SKM-1 treated with dmso at 0.1 percent for 144 hours (cell line): ENCODE measurements around the gene PTBP1.

Experiments
- DNase-seq: peaks from one replicate; lab custom pipeline; 2025; ENCODE audit not compliant: unreplicated experiment; lab: John Stamatoyannopoulos, UW

Gene PTBP1

GRCh38 chr19:796692-797527 lies at the start of gene PTBP1:
PTBP1 (plus strand) TSS chr19:797452; CDS start chr19:797498, 46 bp downstream.
- DNase-seq, result peak; percentile 99

GRCh38 chr19:748274-748598 lies 49.0 kb upstream of the PTBP1 start:
- no peak for DNase-seq

DNA sequence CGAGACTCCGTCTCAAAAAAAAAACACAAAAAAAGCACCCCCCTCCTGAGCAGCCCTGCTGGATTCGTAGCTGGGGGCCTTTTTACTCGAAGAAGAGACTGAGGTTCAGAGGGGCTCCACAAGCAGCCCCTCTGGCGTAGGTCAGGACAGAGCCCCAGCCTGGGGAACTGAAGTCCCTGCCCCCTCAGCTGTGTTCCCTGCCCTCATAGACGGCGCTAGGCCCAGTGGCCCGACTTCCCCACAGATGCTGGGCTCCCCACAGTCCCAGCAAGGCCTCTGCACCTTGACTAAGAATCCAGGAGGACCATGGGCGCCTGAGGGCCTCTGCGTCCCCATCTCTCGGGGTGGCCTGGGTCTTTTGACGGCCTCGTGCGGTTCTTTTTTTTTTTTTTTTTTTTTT lies 47.4 kb upstream of the PTBP1 start:
- DNase-seq, result no peak

DNA sequence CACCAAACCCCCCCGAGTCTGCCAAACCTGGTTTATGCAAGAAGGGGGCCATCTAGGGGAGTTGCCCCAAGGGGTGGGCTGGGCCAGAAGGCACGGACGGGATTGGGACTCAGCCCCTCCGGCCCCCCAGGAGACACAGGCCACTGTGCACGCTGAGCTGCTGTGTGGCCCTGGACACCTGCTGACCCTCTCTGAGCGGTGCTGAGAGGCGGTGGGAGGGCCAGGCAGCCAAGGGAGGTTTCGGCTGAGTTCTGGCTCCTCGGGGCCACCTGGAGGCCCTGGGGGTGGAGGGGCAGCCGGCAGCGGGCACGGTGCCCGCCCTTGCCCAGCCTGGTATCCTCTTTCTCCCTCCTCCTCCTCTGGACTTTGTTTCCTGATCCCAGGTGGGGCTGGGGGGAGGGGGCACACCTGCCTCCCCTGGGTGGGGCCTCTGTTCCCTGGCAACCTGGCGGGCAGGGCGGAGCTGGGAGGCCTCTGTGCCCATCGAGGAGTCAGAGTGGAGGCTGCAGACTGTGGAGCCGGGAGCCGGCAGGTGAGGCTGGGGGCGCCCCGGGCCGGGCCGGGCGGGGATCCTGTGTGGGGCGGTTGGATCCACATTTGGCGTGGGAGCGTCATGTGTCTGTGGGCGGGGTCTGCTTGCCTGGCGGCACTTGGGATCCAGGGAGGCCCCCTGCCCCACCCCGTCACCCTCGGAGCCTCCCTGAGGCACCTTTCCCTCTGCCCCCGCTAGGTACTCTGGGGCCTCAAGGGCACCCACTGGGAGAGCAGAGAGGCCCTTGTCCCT lies 46.4 kb upstream of the PTBP1 start, which contains the start of gene MISP:
Gene MISP, plus strand, starts transcription at position 473 of the 784 bp plus-strand sequence. CDS start 5,835 bp downstream, outside the sequence.
- DNase-seq, result no peak

- DNase-seq, result no peak
These were observed 45.5 kb upstream of the PTBP1 start for GRCh38 chr19:751501-752341.

DNA sequence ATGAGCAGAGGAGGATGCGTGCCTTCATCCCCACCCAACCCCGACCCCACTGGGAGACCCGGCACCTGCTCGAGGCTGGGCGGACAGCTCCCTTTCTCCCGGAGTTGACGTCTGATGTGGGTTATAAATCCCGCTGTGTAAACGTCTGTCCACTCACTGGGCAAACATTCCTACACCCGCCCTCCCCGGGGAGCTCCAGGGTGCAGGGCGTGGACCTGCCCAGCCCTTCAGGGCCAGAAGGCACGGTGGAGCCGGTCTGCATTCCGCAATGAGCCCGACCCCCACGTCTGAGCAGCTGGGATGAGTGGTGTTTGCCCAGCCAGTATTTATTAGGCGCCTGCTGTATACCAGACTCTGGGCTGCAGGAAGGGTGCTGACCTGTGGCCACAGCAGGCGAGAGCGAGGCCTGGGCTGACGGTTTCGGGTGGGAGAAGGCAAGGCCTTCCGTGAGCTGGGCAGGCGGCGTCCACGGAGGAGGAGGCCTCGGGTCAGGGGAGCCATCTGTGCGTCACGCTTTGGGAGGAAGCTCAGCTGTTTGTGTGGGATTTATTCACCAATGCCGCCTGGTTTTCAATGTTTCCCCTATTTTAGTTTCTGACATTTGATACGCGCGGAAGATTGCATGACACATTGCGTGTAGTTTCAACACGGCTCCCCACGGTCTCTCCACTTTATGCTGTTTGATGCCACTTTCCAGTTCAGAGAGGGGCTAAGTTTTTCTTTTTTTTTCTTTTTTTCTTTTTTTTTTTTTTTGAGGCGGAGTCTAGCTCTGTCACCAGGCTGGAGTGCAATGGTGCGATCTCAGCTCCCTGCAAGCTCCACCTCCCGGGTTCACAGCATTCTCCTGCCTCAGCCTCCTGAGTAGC lies 44.4 kb upstream of the PTBP1 start:
- no peak for DNase-seq

DNA sequence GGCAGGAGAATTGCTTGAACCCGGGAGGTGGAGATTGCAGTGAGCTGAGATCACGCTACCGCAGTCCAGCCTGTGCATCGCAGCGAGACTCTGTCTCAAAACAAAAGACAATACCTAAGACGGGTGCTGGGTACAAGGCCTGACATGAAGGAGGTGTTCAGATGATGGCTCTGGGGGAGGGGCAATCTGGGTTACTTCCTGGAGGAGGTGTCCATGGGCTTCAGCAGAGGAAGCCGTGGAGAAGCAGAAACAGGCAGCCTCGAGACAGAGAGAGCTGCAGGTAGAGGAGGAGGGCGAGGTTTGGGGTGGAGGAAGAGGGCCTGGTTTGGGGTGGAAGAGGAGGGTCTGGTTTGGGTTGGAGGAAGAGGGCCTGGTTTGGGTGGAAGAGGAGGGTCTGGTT lies 42.7 kb upstream of the PTBP1 start:
- no peak for DNase-seq

DNA sequence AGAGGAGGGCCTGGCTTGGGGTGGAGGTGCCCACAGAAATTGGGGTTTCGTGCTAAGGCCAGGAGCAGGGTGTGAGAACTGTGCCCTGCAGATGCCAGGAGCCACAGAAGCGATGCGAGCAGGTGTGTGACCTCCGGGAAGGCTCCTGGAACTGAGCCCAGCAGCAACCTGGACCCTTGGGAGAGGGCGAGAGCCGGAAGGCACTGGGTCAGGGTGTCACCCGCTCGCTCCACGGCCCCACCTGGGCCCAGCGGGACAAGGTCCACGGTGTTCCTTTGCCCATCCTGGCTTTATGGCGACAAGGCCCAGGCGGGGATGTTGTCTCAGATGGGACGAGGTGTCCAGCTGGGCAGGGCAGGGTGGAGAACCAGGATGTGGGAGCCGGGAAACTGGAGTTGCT lies 42.2 kb upstream of the PTBP1 start:
- no peak for DNase-seq

DNA sequence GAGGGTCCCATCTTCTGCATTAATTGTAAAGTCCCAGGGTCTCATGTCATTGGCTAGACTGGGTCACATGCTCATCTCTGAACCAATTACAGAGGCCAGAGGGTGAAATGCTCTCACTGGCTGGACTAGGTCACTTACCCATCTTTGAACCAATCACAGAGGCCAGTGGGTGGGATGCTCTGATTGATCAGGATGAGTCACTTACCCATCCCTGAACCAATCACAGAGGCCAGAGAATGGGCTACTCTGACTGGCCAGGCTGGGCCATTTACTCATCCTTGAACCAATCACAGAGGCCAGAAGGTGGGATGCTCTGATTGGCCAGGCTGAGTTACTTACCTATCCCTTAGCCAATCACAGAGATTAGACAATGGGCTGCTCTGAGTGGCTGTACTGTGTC lies 41.0 kb upstream of the PTBP1 start:
- no peak for DNase-seq

GRCh38 chr19:756821-757688 lies 40.2 kb upstream of the PTBP1 start:
- no peak for DNase-seq

DNA sequence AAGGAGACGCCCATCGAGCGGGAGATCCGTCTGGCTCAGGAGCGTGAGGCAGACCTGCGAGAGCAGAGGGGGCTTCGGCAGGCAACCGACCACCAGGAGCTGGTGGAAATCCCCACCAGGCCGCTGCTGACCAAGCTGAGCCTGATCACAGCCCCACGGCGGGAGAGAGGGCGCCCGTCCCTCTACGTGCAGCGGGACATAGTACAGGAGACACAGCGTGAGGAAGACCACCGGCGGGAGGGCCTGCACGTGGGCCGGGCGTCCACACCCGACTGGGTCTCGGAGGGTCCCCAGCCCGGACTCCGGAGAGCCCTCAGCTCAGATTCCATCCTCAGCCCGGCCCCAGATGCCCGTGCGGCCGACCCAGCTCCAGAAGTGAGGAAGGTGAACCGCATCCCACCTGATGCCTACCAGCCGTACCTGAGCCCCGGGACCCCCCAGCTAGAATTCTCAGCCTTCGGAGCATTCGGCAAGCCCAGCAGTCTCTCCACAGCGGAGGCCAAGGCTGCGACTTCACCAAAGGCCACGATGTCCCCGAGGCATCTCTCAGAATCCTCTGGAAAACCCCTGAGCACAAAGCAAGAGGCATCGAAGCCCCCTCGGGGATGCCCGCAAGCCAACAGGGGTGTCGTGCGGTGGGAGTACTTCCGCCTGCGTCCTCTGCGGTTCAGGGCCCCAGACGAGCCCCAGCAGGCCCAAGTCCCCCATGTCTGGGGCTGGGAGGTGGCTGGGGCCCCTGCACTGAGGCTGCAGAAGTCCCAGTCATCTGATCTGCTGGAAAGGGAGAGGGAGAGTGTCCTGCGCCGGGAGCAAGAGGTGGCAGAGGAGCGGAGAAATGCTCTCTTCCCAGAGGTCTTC lies 39.2 kb upstream of the PTBP1 start:
- no peak for DNase-seq

DNA sequence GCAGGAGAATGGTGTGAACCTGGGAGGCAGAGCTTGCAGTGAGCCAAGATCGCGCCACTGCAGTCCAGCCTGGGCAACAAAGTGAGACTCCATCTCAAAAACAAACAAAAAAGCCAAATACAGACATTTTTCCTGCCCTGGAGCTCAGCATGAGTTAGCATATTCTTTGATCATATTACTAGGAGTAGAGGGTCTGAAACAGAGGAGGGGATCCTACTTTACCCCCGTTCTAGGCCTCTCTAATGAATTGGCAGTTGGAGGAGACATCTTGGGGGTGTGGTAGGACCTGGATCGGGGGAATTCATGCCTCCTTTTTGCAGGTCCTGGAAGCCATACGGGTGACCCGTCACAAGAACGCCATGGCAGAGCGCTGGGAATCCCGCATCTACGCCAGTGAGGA lies 34.1 kb upstream of the PTBP1 start:
- no peak for DNase-seq

GRCh38 chr19:763869-764268 lies 33.4 kb upstream of the PTBP1 start:
- no peak for DNase-seq

GRCh38 chr19:764301-764700 lies 33.0 kb upstream of the PTBP1 start:
- DNase-seq, result no peak

DNA sequence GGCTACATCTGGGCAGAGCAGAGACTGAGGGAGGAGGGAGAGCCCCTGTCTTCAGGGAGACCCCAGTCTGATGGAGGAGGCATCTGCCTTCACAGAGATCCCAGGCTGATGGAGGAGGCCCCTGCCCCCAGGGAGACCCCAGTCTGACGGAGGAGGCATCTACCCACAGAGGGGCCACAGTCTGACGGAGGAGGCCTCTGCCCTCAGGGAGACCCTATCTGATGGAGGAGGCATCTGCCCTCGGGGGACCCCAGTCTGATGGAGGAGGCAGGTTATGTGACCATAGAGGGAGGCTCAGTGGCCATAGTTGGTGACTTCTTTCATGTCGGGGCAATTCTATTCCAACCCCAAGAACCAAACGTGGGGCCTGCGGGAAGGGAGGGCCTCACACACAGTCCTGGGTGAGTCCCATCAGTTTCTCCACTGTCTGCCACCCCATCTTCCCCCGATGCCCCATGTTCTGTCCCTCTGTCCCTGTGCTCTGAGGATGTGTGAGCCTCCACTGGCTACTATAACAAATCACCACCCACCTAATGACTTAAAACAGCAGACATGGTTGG lies 32.0 kb upstream of the PTBP1 start:
- no peak for DNase-seq

DNA sequence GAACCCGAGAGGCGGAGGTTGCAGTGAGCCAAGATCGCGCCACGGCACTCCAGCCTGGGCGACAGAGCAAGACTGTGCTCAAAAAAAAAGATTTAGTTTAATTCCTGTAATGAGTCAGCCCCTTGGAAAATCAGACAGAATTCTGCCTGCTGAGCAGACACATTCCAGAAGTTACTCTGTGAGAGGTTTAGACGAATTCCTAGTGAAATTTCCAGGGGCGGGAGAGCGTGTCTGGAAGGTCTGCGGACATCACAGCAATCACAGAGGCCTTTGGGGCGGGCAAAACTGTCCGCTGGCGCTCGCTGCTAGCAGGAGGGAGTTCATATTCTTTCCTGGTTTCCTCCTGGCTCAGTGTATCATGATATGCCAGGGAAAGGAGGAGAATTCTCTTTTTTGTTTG lies 28.8 kb upstream of the PTBP1 start:
- no peak for DNase-seq

DNA sequence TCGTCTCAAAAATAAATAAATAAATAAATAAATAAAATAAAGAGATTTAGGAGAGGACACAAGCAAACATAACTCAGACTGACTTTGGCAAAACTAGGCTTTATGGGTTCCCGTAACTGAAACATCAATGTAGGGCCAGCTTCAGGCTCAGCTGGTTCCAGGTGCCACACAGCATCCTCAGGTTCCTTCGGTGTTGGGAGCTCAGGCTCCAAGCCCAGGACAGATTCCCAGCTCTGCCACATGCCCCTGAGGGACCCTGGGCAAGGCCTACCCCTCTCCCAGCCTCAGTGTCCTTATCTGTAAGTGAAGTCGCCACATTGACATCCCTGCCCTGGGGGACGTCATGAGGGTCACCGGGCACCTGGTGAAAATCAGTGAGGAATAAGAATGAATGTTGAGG lies 27.6 kb upstream of the PTBP1 start:
- DNase-seq, result no peak

- DNase-seq, result peak; percentile 28
These were observed 25.9 kb upstream of the PTBP1 start for GRCh38 chr19:771332-771785.
